PC-3 (cell line): Measurements from ENCODE around the gene EXOG.

Experiments
- CTCF ChIP-seq: fragments of 300-600 bp; sonication (generic); conservative IDR thresholded peaks from 2 replicates; pipeline ENCODE4 v1.5.1; 2017; ENCODE audit warnings: antibody characterized with exemption, low read depth, mild to moderate bottlenecking, low read length
- EZH2 ChIP-seq: fragments of 300-600 bp; sonication (generic); IDR thresholded peaks from one replicate; pipeline ENCODE4 v1.6.1; 2017; ENCODE audit warnings: antibody characterized with exemption, mild to moderate bottlenecking, low read length; ENCODE audit not compliant: unreplicated experiment
- EZH2phosphoT487 ChIP-seq: fragments of 300-600 bp; sonication (generic); IDR thresholded peaks from 2 replicates; pipeline ENCODE4 v1.6.1; 2018; ENCODE audit warnings: mild to moderate bottlenecking, antibody characterized with exemption, low read length, borderline replicate concordance

GRCh38 chr3:38536671-38537070 is 40.5 kb downstream of the EXOG start:
- TF ChIP-seq CTCF: no peak
- TF ChIP-seq EZH2phosphoT487: no peak
- no peak for TF ChIP-seq EZH2
